GOT3 (cell line): Measurements from ENCODE around the gene MOSMO.
"Not testable (repeated sequence)": the region's sequence is repeated elsewhere in the genome, so short reads cannot be mapped to it uniquely, and the experiment has no call there.

Source experiments
- DNase-seq: peaks from one replicate; lab custom pipeline; 2025; ENCODE audit warnings: mixed read lengths; lab: John Stamatoyannopoulos, UW

The MOSMO gene

GRCh38 chr16:22003195-22003594 is 4.7 kb upstream of the MOSMO start:
- no peak for DNase-seq

- no peak for DNase-seq
These were observed 3.6 kb upstream of the MOSMO start for GRCh38 chr16:22004341-22004740.

GRCh38 chr16:22005746-22006145 is 2.2 kb upstream of the MOSMO start:
- DNase-seq, result no peak

- DNase-seq, result no peak
These were observed 1.3 kb upstream of the MOSMO start for GRCh38 chr16:22006636-22007035.

GRCh38 chr16:22007159-22007508 is 777 bp upstream of the MOSMO start:
- no peak for DNase-seq

GRCh38 chr16:22008215-22009059 is 526 bp downstream of the MOSMO start:
- no peak for DNase-seq

- no peak for DNase-seq
These were observed 3.0 kb downstream of the MOSMO start for GRCh38 chr16:22010902-22011301.

- no peak for DNase-seq
These were observed 4.3 kb downstream of the MOSMO start for GRCh38 chr16:22012241-22012640.

GRCh38 chr16:22013486-22013885 is 5.6 kb downstream of the MOSMO start:
- no peak for DNase-seq

GRCh38 chr16:22014271-22014873 is 6.5 kb downstream of the MOSMO start:
- no peak for DNase-seq

GRCh38 chr16:22016927-22017326 is 9.0 kb downstream of the MOSMO start:
- DNase-seq, result no peak

- no peak for DNase-seq
These were observed 10.6 kb downstream of the MOSMO start for GRCh38 chr16:22018559-22018958.

GRCh38 chr16:22022151-22022550 is 14.2 kb downstream of the MOSMO start:
- DNase-seq, result no peak

- DNase-seq, result no peak
These were observed 15.6 kb downstream of the MOSMO start for GRCh38 chr16:22023505-22023904.

GRCh38 chr16:22024785-22025184 is 16.9 kb downstream of the MOSMO start:
- not testable (repeated sequence) for DNase-seq

- no peak for DNase-seq
These were observed 19.7 kb downstream of the MOSMO start for GRCh38 chr16:22027633-22028032.

GRCh38 chr16:22029632-22030031 is 21.7 kb downstream of the MOSMO start:
- no peak for DNase-seq

GRCh38 chr16:22030087-22030812 is 22.3 kb downstream of the MOSMO start:
- no peak for DNase-seq

- no peak for DNase-seq
These were observed 23.7 kb downstream of the MOSMO start for GRCh38 chr16:22031483-22032083.

- no peak for DNase-seq
These were observed 26.6 kb downstream of the MOSMO start for GRCh38 chr16:22034503-22034902.

- DNase-seq, result no peak
These were observed 27.2 kb downstream of the MOSMO start for GRCh38 chr16:22035153-22035552.

GRCh38 chr16:22043882-22044281 is 36.0 kb downstream of the MOSMO start:
- not testable (repeated sequence) for DNase-seq

- DNase-seq, result not testable (repeated sequence)
These were observed 38.0 kb downstream of the MOSMO start for GRCh38 chr16:22045888-22046287.
